ENCODE results near the gene CENPP. TPM values are rescaled to one million over a fixed set of nuclear protein-coding genes. Genes with fewer than 3 reads are reported as not detected.

The CENPP gene
- total RNA-seq, 2 experiments from 2014 or later, result 26.5 to 27.0 TPM

DNA sequence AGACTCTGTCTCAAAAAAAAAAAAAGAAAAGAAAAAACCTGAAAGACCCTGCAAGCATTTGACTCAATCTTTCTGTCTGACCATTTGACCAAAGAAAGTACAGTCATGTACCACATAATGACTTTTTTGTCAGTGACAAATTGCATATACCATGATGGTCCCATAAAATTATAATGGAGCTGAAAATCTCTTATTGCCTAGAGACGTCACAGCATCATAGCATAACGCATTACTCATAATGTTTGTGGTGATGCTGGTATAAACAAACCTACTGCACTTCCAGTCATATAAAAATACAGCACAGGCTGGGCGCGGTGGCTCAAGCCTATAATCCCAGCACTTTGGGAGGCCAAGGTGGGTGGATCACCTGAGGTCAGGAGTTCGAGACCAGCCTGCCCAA, 199.6 kb downstream of the CENPP start:
- Mint-ChIP-seq H3K4me1 (no peaks in the 10 kb centered on the region), H3K27ac (no peak overlapping the region), H3K9me3 (no peaks in the 10 kb centered on the region), H3K36me3 (no peaks in the 10 kb centered on the region), H3K4me3 (no peak overlapping the region), H3K27me3 (no peaks in the 10 kb centered on the region)
- DNase-seq, result no peak

DNA sequence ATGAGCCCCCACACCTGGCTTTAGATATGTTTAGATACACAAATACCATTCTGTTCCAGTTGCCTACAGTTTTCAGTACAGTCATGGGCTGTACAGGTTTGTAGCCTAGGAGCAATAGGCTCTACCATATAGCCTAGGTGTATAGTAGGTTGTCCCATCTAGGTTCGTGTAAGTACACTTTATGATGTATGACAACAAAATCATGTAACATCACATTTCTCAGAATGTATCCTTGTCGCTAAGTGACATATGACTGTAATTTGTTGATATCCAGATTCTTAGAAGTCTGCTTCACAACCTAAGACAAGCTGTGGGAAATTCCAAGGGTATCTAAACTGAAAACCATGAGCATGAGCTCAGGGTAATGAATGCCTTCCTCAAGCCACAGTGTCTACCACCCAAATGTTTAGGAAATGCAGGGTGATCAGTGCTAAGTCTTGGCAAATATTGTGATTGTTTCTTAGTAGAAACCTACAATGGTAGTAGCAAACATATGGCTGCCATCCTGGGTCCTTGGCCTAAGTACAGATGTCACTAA, 201.6 kb downstream of the CENPP start:
- DNase-seq, result no peak
- H3K36me3 Mint-ChIP-seq, result peaks cover 6% of the 10 kb centered on the region
- no peak overlapping the region for H3K4me3 Mint-ChIP-seq
- no peak overlapping the region for H3K27ac Mint-ChIP-seq
- H3K9me3 Mint-ChIP-seq, result peaks cover 6% of the 10 kb centered on the region
- no peaks in the 10 kb centered on the region for H3K27me3 Mint-ChIP-seq
- H3K4me1 Mint-ChIP-seq, result no peaks in the 10 kb centered on the region

DNA sequence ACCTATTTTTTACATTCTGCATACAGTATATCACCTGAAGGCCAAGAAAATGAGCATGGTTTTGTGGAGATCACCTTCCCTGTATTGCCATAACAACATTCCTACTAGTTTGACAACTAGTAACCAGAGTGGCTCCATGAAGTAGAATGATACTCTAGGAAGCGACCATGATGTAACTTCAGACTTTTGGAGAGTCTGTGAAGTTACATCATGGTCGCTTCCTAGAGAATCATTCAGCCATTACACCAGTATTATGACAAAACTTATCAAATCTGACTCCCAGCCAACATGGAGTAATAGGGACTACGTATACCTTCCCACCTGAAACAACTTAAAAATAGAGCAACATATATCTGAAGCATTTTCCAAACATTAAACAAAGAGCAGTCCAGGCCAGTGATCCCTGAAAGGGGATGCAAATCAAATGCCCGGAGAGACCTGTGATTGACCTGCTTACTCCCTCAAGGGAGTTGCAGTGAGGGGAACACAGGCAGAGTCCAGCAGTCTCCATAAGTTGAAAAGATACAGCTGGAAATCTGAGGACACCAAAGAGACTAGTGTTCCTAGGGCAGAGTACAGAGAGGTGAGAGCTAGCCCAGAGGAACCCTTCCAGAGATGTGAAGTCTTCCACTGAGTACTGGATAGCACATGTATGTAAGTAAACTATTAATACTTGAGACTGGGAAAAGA, 202.2 kb downstream of the CENPP start:
- no peaks in the 10 kb centered on the region for H3K27me3 Mint-ChIP-seq
- H3K36me3 Mint-ChIP-seq, result peaks cover 7% of the 10 kb centered on the region
- DNase-seq, result no peak
- H3K9me3 Mint-ChIP-seq, result peaks cover 7% of the 10 kb centered on the region
- no peaks in the 10 kb centered on the region for H3K4me1 Mint-ChIP-seq
- no peak overlapping the region for H3K27ac Mint-ChIP-seq
- H3K4me3 Mint-ChIP-seq, result no peak overlapping the region

DNA sequence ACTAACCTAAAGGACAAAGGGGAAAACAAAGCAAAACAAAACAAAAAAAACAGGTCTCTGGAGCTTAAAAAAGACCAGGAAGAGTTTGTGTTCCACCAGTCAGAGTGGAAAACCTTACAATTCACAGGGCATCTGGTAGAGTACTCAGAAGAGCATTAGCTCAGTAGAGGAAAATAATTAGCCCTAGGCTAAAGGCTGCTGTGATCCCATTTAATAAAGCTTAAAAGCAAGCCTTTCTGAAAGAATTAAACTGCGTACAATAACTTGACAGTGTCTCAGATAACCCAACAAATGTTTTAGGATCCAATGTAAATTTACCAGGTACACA, 202.7 kb downstream of the CENPP start:
- Mint-ChIP-seq H3K27me3 (no peaks in the 10 kb centered on the region), H3K4me3 (no peak overlapping the region), H3K27ac (no peak overlapping the region)

DNA sequence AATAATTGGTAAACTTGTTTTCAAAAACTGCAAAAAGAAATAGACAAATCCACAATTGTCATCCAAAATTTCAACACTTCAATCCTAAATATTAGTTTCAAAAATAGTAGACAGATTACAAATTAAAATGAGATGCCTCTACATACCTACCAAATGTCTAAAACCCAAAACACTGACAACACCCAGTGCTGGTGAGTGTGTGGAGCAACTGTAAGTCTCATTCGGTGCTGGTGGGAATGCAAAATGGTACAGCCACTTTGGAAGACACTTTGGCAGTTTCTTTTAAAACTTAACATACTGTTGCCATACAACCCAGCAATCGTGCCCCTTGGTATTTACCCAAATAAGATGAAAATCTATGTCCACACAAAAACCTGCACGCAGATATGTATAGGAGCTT, 203.4 kb downstream of the CENPP start:
- H3K27ac Mint-ChIP-seq, result no peak overlapping the region

More for the DNA sequence above, 202.7 kb downstream of the CENPP start:
- Mint-ChIP-seq H3K4me1 (no peaks in the 10 kb centered on the region), H3K36me3 (peaks cover 10% of the 10 kb centered on the region), H3K9me3 (peaks cover 7% of the 10 kb centered on the region)
- no peak for DNase-seq

DNA sequence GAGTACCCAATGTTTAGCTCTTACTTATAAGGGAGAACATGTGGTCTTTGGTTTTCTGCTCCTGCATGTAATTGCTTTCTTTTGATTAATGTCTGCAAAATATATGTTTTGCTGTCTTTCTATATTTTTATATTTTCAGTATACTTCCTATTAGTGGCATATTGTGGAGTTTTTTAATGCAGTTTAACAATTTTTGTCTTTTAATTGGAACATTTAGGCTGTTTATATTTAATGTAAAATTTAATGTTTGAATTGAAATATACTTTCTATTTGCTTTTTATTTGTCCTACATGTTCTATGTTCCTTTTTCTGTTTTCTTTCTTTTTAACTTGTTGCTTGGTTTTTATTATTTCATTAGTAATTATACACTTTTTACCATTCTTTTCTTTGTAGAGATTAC, 205.1 kb downstream of the CENPP start:
- Mint-ChIP-seq H3K27me3 (no peaks in the 10 kb centered on the region), H3K9me3 (peaks cover 7% of the 10 kb centered on the region), H3K27ac (no peak overlapping the region), H3K4me3 (no peak overlapping the region), H3K36me3 (peaks cover 10% of the 10 kb centered on the region), H3K4me1 (no peaks in the 10 kb centered on the region)
- DNase-seq, result no peak

More for the DNA sequence above, 203.4 kb downstream of the CENPP start:
- Mint-ChIP-seq H3K9me3 (peaks cover 7% of the 10 kb centered on the region), H3K4me3 (no peak overlapping the region), H3K4me1 (no peaks in the 10 kb centered on the region), H3K36me3 (peaks cover 10% of the 10 kb centered on the region), H3K27me3 (no peaks in the 10 kb centered on the region)
- DNase-seq, result no peak

DNA sequence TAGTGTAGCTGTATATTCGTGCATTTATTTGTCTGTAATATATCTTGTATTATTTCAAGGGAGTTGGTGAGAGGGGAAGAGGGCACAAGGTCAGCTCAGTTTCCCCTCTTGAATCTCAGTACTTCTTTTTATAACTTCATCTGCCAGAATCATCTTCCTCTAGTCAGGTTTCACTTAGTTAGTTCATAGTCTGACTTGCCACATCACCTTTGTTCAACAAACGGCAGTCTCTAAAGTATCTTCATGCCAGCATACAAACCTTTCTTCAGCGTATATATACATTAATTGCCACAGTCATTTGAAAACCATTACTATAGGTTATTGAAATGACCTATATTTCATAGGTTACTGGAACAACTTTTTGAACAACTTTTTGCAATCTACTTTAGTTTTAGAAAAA, 208.5 kb downstream of the CENPP start:
- no peak overlapping the region for H3K27ac Mint-ChIP-seq
- no peaks in the 10 kb centered on the region for H3K27me3 Mint-ChIP-seq
- peaks cover 10% of the 10 kb centered on the region for H3K36me3 Mint-ChIP-seq
- DNase-seq, result no peak
- peaks cover 7% of the 10 kb centered on the region for H3K9me3 Mint-ChIP-seq
- H3K4me1 Mint-ChIP-seq, result no peaks in the 10 kb centered on the region
- no peak overlapping the region for H3K4me3 Mint-ChIP-seq

DNA sequence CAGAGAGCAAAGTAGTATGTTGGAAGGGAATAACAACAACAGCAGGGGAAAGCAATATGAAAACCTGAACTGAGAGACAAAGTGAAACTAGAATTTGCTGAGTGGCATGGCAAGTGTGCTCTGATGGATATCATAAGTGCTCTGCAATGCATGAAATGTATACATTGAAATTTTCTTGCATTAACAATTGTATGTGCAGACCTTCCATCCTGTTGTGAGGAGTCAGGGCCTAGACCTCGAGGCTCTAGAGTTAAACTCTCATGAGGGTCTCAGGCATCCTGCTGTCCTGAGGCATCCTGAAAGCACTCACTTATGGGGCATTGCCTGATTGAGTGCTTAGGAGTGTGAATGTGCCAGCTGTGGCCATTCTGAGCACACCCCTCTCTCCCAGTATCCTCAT, 208.9 kb downstream of the CENPP start:
- no peaks in the 10 kb centered on the region for H3K4me1 Mint-ChIP-seq
- no peak for DNase-seq
- H3K36me3 Mint-ChIP-seq, result peaks cover 10% of the 10 kb centered on the region
- H3K27ac Mint-ChIP-seq, result no peak overlapping the region
- H3K27me3 Mint-ChIP-seq, result no peaks in the 10 kb centered on the region
- peaks cover 7% of the 10 kb centered on the region for H3K9me3 Mint-ChIP-seq
- no peak overlapping the region for H3K4me3 Mint-ChIP-seq

DNA sequence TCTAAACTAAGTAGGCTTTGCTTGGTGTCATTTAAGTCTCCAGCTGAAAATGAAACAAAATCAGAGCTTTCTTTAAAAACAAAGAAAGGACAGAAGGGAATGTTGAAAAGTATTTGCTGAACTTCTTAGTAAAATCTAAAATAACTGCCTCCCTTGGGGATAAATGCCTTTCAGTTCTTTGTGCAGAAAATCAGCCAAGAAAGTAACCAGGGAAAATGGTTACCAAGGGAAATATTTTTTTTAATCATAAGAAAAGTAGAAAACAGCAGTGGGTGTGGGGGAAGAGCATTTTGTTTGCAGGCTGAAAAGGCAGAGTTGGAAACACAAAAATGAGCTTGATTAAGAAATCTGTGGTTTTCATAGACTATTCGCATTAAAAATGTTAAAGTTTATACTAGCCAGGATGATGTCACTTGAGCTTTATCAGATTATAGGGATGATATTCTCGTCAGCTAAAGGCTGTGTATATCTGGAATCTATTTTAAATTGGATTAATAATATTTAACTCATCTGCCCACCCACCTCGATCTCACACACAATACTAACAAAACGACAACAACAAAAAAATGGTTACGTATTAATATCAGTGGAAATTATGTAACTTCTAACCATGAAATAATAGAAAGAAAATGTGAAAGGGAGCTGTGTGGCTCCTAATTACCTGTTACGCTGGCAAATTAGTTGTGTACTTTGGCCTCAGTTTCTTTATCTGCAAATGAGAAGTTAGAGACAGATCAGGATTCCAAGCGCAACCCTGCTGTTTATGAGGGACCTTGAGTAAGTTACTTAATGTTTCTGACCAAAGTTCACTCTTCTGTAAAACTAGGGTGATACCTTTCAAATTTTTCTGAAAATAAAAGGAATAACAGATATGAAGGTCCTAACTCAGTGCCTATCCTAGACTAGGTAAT, 210.4 kb downstream of the CENPP start, which contains the start of gene ECM2:
ECM2 (minus strand) TSS at position 51 of the 911 bp plus-strand sequence. CDS start 13,124 bp downstream, outside the sequence.
- peaks cover 7% of the 10 kb centered on the region for H3K9me3 Mint-ChIP-seq
- DNase-seq, result no peak
- no peak within 1 kb of the TSS for H3K4me3 Mint-ChIP-seq
- H3K4me1 Mint-ChIP-seq, result no peaks in the 10 kb centered on the region
- peaks cover 10% of the 10 kb centered on the region for H3K36me3 Mint-ChIP-seq
- no peaks in the 10 kb centered on the region for H3K27me3 Mint-ChIP-seq
- H3K27ac Mint-ChIP-seq, result no peak within 1 kb of the TSS

DNA sequence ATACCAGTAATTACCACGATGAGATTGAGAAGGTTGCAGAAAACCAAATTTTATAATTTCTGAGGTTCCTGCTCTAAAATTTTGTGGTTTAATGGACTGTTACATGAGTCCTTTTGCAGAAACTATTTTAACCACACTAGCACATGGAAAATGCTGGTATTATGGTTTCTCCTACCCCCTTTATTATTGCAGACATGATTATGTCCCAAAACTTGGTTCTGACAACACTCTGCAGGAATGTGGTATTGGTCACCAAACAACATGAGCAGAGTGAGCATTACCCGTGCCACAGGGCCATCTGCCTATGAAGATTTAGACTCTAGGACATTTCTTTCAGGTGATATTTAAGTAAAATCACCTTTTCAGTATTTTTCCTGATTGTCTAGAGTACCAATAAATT, 212.8 kb downstream of the CENPP start:
- no peaks in the 10 kb centered on the region for H3K4me1 Mint-ChIP-seq

DNA sequence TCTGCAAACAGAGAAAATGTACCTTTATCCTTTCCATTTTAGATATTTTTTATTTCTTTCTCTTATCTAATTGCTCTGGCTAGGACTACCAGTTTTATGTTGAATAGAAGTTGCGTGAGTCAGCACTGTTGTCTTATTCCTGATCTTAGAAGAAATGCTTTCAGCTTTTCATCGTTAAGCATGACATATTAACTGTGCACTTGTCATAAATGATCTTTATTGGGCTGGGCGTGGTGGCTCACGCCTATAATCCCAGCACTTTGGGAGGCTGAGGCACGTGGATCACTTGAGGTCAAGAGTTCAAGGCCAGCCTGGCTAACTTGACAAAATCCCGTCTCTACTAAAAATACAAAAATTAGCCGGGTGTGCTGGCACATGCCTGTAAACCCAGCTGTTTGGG, 218.2 kb downstream of the CENPP start:
- Mint-ChIP-seq H3K4me1 (no peaks in the 10 kb centered on the region), H3K27me3 (no peaks in the 10 kb centered on the region), H3K4me3 (no peak overlapping the region), H3K36me3 (peaks cover 4% of the 10 kb centered on the region), H3K27ac (no peak overlapping the region), H3K9me3 (no peaks in the 10 kb centered on the region)
- no peak for DNase-seq

More for the DNA sequence above, 212.8 kb downstream of the CENPP start:
- no peaks in the 10 kb centered on the region for H3K36me3 Mint-ChIP-seq
- H3K27me3 Mint-ChIP-seq, result no peaks in the 10 kb centered on the region
- H3K9me3 Mint-ChIP-seq, result no peaks in the 10 kb centered on the region
- no peak overlapping the region for H3K4me3 Mint-ChIP-seq
- no peak overlapping the region for H3K27ac Mint-ChIP-seq
- no peak for DNase-seq

DNA sequence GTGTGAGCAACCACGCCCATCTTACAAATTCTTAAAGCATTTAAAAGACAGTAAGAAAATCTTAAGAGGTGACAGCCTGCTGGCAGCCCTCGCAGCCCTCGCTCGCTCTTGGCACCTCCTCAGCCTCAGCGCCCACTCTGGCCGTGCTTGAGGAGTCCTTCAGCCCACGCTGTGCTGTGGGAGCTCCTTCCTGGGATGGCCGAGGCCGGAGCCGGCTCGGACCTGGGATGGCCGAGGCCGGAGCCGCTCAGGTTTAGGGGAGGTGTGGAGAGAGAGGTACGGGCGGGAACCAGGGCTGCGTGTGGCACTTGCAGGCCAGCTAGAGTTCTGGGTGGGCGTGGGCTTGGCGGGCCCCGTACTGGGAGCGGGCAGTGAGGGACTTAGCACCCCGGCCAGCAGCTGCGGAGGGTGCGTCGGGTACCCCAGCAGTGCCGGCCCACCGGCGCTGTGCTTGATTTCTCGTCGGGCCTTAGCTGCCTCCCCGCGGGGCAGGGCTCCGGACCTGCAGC, 219.3 kb downstream of the CENPP start:
- no peak overlapping the region for H3K27ac Mint-ChIP-seq
- no peaks in the 10 kb centered on the region for H3K4me1 Mint-ChIP-seq
- H3K36me3 Mint-ChIP-seq, result peaks cover 4% of the 10 kb centered on the region
- DNase-seq, result no peak
- no peak overlapping the region for H3K4me3 Mint-ChIP-seq
- no peaks in the 10 kb centered on the region for H3K9me3 Mint-ChIP-seq
- no peaks in the 10 kb centered on the region for H3K27me3 Mint-ChIP-seq

DNA sequence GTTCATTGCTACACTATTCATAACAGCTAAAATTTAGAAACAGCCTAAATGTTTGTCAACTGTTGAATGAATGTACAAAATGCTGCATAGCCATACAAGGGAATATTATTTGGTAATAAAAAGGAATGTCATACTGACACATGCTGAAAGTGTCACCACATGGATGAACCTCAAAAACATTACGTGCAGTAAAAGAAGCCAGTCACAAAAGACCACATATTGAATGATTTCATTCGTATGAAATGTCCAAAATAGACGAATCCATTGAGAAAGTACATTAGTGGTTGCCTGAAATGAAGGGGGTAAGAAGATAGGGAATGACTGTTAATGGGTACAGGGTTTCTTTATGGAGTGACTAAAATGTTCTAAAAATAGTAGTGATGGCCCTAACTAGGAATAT, 221.6 kb downstream of the CENPP start:
- DNase-seq, result no peak
- no peaks in the 10 kb centered on the region for H3K9me3 Mint-ChIP-seq
- peaks cover 4% of the 10 kb centered on the region for H3K36me3 Mint-ChIP-seq
- H3K27ac Mint-ChIP-seq, result no peak overlapping the region
- H3K27me3 Mint-ChIP-seq, result no peaks in the 10 kb centered on the region
- no peaks in the 10 kb centered on the region for H3K4me1 Mint-ChIP-seq
- no peak overlapping the region for H3K4me3 Mint-ChIP-seq

DNA sequence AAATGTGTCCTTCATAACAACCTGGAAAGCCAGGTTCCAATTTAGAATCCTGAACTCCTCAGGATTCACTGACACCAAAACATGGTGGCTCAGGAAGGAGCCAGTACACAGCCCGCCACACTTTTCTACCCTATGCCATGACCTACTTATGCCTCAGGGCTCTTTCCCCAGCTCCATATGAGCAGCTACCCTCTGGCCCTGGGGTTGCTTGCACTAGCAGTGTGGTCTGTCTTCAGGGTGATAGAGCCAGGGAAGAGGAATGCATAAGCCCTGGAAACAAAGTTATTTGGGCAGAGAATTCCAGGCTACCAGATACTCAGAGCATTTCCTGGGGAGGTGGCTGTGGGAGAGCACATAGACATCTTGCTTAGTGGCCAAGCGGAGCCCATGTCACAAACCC, 225.0 kb downstream of the CENPP start:
- peaks cover 4% of the 10 kb centered on the region for H3K4me1 Mint-ChIP-seq
- no peak overlapping the region for H3K27ac Mint-ChIP-seq

DNA sequence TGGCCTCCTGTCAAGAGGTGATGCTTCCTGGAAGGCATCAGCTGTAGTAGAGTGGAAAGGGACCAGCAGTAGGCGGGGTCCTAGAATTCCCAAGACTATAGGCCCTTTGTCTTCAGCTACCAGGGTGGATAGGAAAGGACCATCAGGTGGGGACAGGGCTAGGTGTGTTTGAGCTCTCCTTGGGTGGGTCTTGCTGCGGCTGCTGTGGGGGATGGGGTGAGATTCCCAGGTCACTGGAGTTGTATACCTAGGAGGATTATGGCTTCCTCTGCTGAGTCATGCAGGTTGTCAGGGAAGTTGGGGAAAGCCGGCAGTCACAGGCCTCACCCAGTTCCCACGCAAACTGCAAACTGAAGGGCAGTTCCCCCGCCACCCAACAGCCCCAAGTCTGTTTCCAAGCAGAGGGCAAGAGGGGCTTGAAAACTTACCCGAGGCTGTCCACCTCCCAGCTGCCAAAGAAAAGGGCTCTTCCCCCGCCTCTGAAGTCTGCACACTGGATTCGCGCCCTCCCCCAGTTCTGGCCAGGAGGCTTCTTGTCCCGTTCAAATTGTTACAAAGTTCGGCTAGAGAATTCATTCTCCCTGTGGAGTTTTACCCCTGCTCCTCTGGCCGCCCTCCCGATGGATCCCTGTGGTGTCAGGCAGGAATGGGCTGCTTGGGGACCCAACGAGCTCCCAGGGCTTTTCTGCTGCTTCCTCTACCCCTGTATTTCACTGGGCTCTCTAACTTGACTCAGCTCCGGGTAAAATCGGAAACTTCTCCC, 233.0 kb downstream of the CENPP start:
- H3K4me3 Mint-ChIP-seq, result no peak overlapping the region
- no peak for DNase-seq
- H3K36me3 Mint-ChIP-seq, result peaks cover 10% of the 10 kb centered on the region
- peaks cover 7% of the 10 kb centered on the region for H3K4me1 Mint-ChIP-seq
- H3K9me3 Mint-ChIP-seq, result no peaks in the 10 kb centered on the region
- H3K27ac Mint-ChIP-seq, result no peak overlapping the region
- H3K27me3 Mint-ChIP-seq, result no peaks in the 10 kb centered on the region

More for the DNA sequence above, 225.0 kb downstream of the CENPP start:
- Mint-ChIP-seq H3K9me3 (no peaks in the 10 kb centered on the region), H3K27me3 (no peaks in the 10 kb centered on the region), H3K36me3 (peaks cover 8% of the 10 kb centered on the region), H3K4me3 (no peak overlapping the region)
- no peak for DNase-seq
